ENCODE measurements around the gene DLGAP1. TPM values are rescaled to one million over a fixed set of nuclear protein-coding genes. Genes with fewer than 3 reads are reported as not detected.

Gene DLGAP1
- total RNA-seq, 1 experiment from 2014 or later, result 0.39 TPM

DNA sequence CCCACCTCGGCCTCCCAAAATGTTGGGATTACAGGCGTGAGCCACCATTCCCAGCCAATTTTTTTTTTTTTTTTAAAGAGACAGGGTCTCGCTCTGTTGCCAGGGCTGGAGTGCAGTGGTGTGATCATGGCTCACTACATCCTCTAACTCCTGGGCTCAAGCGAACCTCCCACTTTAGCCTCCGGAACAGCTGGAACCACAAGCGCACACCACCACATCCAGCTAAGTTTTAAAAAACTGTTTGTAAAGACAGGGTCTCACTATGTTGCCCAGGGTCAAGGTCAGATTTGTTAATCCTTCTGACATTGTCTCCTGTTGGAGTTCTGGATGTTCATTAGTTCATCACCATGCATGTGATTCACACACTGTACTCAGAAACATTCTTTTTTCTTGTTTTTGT lies 855.2 kb downstream of the DLGAP1 start:
- H3K4me1 ChIP-seq (ENCODE audit: control insufficient read depth in 1 of 2, insufficient read depth in 2 of 2, low read length in 2 of 2), result peaks cover 85 to 95% of the 10 kb centered on the region in 2 experiments
- H3K9me3 ChIP-seq (ENCODE audit: control insufficient read depth in 1 of 2, insufficient read depth in 1 of 2, low read depth in 1 of 2, low read length in 2 of 2), result no peaks in the 10 kb centered on the region
- ChIA-PET POLR2A (interaction anchor here (1.4 to 7.8 kb wide), 3 partner anchors 54 to 66 kb away, joined by 3 to 101 read pairs (median 68); no protein-coding TSS in a partner anchor), RAD21 (ENCODE audit: low non-redundant PET in 1 of 2, low total read pairs in 2 of 2, uncharacterized antibody in 2 of 2, unreplicated experiment in 2 of 2) (no interaction called here), CTCF (no interaction called here)
- no peak overlapping the region for H3K4me3 ChIP-seq (replicated peaks in 1 of 2; ENCODE audit: low read depth in 1 of 2, low read length in 2 of 2)
- no peak overlapping the region for H2AFZ ChIP-seq (ENCODE audit: low read depth, low read length, poor library complexity, severe bottlenecking)
- intact Hi-C loops (cut with micrococcal nuclease), result no loop called here
- ATAC-seq (no peak), DNase-seq (ENCODE audit: low read depth, low spot score) (no peak)
- H3K9ac ChIP-seq (ENCODE audit: low read length), result peak overlapping the region; percentile 28
- H3K27me3 ChIP-seq (ENCODE audit: insufficient read depth, low read length), result no peaks in the 10 kb centered on the region
- peaks cover 0 to 14% of the 10 kb centered on the region in 2 experiments; a peak in 1 of 4 replicates for H3K36me3 ChIP-seq (ENCODE audit: control insufficient read depth in 1 of 2, insufficient read depth in 2 of 2, low read length in 2 of 2)
- H3K9me2 ChIP-seq (ENCODE audit: insufficient read depth), result no peaks in the 10 kb centered on the region
- no peak for TF ChIP-seq TCF7L2 (IDR thresholded peaks at IDR 0.05; ENCODE audit: borderline replicate concordance, extremely low read depth, insufficient read depth, insufficient read length)
- TF ChIP-seq, protein P1, sequence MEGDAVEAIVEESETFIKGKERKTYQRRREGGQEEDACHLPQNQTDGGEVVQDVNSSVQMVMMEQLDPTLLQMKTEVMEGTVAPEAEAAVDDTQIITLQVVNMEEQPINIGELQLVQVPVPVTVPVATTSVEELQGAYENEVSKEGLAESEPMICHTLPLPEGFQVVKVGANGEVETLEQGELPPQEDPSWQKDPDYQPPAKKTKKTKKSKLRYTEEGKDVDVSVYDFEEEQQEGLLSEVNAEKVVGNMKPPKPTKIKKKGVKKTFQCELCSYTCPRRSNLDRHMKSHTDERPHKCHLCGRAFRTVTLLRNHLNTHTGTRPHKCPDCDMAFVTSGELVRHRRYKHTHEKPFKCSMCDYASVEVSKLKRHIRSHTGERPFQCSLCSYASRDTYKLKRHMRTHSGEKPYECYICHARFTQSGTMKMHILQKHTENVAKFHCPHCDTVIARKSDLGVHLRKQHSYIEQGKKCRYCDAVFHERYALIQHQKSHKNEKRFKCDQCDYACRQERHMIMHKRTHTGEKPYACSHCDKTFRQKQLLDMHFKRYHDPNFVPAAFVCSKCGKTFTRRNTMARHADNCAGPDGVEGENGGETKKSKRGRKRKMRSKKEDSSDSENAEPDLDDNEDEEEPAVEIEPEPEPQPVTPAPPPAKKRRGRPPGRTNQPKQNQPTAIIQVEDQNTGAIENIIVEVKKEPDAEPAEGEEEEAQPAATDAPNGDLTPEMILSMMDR (IDR thresholded peaks at IDR 0.05 in 2 of 3, conservative IDR thresholded peaks at IDR 0.05 in 1 of 3; ENCODE audit: borderline replicate concordance in 1 of 3, insufficient read depth in 1 of 3, low read depth in 2 of 3, low read length in 2 of 3), result peak in 1 of 3 experiments; percentile 4; a peak in 1 of 6 replicates
- no TSS peak for BruUV-seq (replicated peaks)
- H3K79me2 ChIP-seq (ENCODE audit: insufficient read depth, low read length), result peaks cover 67% of the 10 kb centered on the region
- H3K27ac ChIP-seq (ENCODE audit: low read depth, low read length), result peak overlapping the region; percentile 100
- H3K4me2 ChIP-seq (ENCODE audit: low read length), result no peak overlapping the region
- no peaks in the 10 kb centered on the region for H4K20me1 ChIP-seq (ENCODE audit: insufficient read depth)

DNA sequence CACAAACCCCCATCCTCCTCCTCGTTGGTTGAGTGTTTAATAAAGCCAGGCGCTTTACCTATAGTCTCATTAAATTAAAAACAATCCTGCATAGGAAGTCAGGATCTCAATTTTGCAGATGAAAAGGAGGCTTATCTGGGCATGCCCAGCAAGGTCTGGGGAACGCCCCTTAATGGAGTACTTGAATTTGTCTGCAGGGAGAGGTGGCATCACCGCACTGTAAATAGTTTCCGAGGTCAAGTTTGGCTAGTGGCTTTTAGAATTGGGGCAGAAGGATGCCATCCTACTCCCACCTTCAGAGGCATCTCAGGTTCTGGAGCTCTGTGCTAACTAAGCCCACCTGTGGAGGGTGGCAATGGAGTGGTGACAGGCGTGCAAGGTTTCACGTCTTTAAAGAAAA lies 855.9 kb downstream of the DLGAP1 start:
- peaks cover 81 to 94% of the 10 kb centered on the region in 2 experiments for H3K4me1 ChIP-seq (ENCODE audit: control insufficient read depth in 1 of 2, insufficient read depth in 2 of 2, low read length in 2 of 2)
- H3K9me3 ChIP-seq (ENCODE audit: control insufficient read depth in 1 of 2, insufficient read depth in 1 of 2, low read depth in 1 of 2, low read length in 2 of 2), result no peaks in the 10 kb centered on the region
- H3K27me3 ChIP-seq (ENCODE audit: insufficient read depth, low read length), result no peaks in the 10 kb centered on the region
- H2AFZ ChIP-seq (ENCODE audit: low read depth, low read length, poor library complexity, severe bottlenecking), result no peak overlapping the region
- peaks cover 0 to 14% of the 10 kb centered on the region in 2 experiments; a peak in 1 of 4 replicates for H3K36me3 ChIP-seq (ENCODE audit: control insufficient read depth in 1 of 2, insufficient read depth in 2 of 2, low read length in 2 of 2)
- CTCF ChIA-PET, result no interaction called here
- RAD21 ChIA-PET (ENCODE audit: low non-redundant PET in 1 of 2, low total read pairs in 2 of 2, uncharacterized antibody in 2 of 2, unreplicated experiment in 2 of 2), result no interaction called here
- H3K9ac ChIP-seq (ENCODE audit: low read length), result peak overlapping the region; percentile 39
- H4K20me1 ChIP-seq (ENCODE audit: insufficient read depth), result no peaks in the 10 kb centered on the region
- peak overlapping the region; percentile 100 for H3K27ac ChIP-seq (ENCODE audit: low read depth, low read length)
- no peak for TF ChIP-seq SP1 (IDR thresholded peaks at IDR 0.05; ENCODE audit: low read depth)
- TF ChIP-seq, protein P2, sequence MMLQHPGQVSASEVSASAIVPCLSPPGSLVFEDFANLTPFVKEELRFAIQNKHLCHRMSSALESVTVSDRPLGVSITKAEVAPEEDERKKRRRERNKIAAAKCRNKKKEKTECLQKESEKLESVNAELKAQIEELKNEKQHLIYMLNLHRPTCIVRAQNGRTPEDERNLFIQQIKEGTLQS (IDR thresholded peaks at IDR 0.05), result no peak
- TF ChIP-seq, protein P3, sequence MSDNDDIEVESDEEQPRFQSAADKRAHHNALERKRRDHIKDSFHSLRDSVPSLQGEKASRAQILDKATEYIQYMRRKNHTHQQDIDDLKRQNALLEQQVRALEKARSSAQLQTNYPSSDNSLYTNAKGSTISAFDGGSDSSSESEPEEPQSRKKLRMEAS (IDR thresholded peaks at IDR 0.05), result no peak
- TF ChIP-seq, protein P1 (IDR thresholded peaks at IDR 0.05 in 2 of 3, conservative IDR thresholded peaks at IDR 0.05 in 1 of 3; ENCODE audit: borderline replicate concordance in 1 of 3, insufficient read depth in 1 of 3, low read depth in 2 of 3, low read length in 2 of 3), result no peak
- TF ChIP-seq, protein P4, sequence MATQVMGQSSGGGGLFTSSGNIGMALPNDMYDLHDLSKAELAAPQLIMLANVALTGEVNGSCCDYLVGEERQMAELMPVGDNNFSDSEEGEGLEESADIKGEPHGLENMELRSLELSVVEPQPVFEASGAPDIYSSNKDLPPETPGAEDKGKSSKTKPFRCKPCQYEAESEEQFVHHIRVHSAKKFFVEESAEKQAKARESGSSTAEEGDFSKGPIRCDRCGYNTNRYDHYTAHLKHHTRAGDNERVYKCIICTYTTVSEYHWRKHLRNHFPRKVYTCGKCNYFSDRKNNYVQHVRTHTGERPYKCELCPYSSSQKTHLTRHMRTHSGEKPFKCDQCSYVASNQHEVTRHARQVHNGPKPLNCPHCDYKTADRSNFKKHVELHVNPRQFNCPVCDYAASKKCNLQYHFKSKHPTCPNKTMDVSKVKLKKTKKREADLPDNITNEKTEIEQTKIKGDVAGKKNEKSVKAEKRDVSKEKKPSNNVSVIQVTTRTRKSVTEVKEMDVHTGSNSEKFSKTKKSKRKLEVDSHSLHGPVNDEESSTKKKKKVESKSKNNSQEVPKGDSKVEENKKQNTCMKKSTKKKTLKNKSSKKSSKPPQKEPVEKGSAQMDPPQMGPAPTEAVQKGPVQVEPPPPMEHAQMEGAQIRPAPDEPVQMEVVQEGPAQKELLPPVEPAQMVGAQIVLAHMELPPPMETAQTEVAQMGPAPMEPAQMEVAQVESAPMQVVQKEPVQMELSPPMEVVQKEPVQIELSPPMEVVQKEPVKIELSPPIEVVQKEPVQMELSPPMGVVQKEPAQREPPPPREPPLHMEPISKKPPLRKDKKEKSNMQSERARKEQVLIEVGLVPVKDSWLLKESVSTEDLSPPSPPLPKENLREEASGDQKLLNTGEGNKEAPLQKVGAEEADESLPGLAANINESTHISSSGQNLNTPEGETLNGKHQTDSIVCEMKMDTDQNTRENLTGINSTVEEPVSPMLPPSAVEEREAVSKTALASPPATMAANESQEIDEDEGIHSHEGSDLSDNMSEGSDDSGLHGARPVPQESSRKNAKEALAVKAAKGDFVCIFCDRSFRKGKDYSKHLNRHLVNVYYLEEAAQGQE (IDR thresholded peaks at IDR 0.05; ENCODE audit: low read depth), result no peak
- peak; percentile 64 for TF ChIP-seq POLR2AphosphoS5 (IDR thresholded peaks at IDR 0.05; ENCODE audit: low read depth, low read length)
- TF ChIP-seq JUND (IDR thresholded peaks at IDR 0.05), result no peak
- peaks cover 66% of the 10 kb centered on the region for H3K79me2 ChIP-seq (ENCODE audit: insufficient read depth, low read length)
- H3K4me2 ChIP-seq (ENCODE audit: low read length), result peak overlapping the region; percentile 7; the same call in 1 of the 2 replicates
- H3K4me3 ChIP-seq (replicated peaks in 1 of 2; ENCODE audit: low read depth in 1 of 2, low read length in 2 of 2), result no peak overlapping the region
- no peaks in the 10 kb centered on the region for H3K9me2 ChIP-seq (ENCODE audit: insufficient read depth)
- DNase-seq (ENCODE audit: low read depth, low spot score) (no peak), ATAC-seq (no peak)
- intact Hi-C loops (cut with micrococcal nuclease), result no loop called here
- BruUV-seq (replicated peaks), result no TSS peak
- POLR2A ChIA-PET, result interaction anchor here (1.4 to 7.8 kb wide), 2 partner anchors 54 to 66 kb away, joined by 3 to 68 read pairs; no protein-coding TSS in a partner anchor

Measured in HCT116 (cell line).